VCaP (cell line): ENCODE measurements around the gene CTNNA2.

Experiments
- H3K27ac ChIP-seq: fragments of 450-650 bp; 2 replicates; pipeline ENCODE4 v1.5.1; 2017
- CTCF ChIP-seq: fragments of 450-650 bp; conservative IDR thresholded peaks from 2 replicates; pipeline ENCODE4 v1.5.1; 2017; ENCODE audit warnings: mild to moderate bottlenecking, moderate library complexity

CTNNA2 gene

DNA sequence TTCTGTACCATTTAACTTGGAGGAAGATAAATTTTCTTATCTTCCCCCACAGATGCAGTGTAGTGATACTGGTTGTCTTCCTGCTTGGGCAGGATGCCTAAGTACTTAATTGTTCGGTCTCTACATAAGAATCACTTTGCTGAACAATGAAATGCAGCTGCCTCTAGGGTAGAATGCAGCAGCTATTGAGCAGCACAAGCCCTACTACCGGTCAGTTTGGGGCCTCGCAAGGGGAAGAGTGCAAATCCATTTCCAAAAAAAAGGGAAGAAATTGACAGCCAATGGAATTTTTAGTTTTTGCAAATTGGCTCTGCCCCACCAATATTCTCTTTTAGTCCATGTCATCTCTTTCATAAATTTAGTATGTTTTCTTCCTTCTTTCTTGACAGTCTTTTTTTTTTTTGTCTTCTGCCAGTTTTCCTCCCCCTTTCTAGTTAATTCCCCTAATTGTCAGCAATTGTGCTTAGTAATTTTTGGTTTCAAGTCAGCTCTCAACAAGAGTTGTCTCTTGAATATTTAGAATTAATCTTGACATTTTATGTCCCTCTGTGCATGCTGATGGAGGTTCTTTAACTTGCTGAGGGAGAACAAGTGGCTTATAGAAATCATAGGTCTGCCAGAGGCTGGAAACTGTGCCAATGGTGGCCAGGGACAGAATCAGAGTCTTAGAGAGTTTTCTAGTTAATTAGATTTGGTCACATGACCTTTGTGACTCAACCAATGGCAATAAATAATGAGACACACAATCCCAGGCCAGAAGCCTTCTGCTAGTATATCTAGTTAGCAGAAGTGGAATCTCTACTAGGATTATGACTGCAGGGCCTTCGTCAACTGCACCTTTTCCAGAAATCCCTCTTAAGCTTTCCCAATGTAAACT lies 270.0 kb downstream of the CTNNA2 start:
- no peak overlapping the region for H3K27ac ChIP-seq
- no peak for TF ChIP-seq CTCF

DNA sequence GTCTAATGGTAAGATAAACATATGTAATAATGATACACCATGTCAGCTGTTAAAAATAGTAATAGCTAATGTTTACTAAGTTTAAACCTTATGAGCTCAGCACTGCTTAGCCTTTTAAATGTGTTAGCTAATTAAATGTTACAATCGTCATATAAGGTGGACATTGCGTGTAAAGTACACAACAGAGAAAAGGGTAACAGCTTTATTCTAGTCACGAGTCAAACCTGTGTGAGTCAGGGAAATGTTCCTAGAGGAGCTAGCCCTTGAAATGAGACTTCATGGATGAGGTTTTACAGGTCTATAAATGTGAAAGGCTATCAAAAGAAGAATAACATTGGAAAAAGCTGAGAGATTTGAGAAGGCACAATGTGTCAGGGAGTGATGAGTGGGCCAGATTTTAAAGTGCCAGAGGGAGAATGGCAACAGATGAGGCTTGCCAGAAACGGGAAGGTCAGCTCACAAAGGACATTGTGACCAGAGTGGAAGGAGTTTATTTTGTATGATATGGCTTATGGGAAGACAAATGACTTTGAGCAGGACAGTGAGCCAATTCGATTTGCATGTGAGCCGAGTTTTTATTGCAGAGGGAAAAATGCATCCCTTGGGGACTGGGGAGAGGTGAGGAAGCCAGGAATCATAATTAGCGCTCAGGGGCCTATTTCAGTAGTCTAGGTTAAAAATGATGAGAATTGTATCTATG lies 276.3 kb downstream of the CTNNA2 start:
- peak overlapping the region; percentile 49 for H3K27ac ChIP-seq
- no peak for TF ChIP-seq CTCF

DNA sequence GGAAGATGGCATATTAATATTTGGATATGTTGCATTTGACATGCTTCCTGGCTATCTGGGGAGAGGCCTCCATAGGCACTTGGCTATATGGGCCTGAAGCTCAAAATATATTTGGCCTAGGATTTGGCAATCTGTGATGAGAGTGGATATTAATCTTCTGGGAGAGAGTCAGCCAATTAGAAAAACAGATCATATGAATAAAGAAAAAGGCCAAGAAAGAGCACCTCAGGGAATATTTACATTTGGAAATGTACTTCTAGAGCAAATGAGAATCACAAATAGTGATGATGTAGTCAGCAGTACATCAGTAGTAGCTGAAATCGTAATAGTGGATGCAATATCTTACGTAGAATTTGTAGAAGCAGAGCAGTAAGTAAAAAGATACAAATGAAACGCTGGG lies 277.0 kb downstream of the CTNNA2 start:
- TF ChIP-seq CTCF, result no peak
- H3K27ac ChIP-seq, result peak overlapping the region; percentile 49

- H3K27ac ChIP-seq, result peak overlapping the region; percentile 60
- no peak for TF ChIP-seq CTCF
These were observed 279.2 kb downstream of the CTNNA2 start for GRCh38 chr2:79792090-79792489.

GRCh38 chr2:79793006-79793405 lies 280.2 kb downstream of the CTNNA2 start:
- no peak for TF ChIP-seq CTCF
- H3K27ac ChIP-seq, result peak overlapping the region; percentile 60

DNA sequence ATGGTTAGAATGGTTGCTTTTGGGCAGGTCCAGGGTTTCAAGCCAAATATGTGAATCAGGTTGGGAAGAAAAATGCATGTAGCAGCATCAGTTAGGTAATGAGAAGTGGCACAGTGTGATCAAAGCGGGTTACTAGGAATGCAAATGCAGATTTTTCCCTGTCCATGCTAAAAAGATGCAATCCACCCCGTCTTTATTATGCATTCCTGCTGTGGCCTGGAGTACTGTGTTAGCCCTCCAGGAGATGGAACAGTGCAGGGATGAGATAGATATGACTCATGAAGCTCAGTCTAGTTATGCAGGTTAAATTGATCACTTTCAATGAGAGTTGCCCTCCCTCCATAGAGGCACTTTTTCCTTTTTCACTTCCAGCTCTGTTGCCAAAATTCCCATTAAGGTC lies 283.8 kb downstream of the CTNNA2 start:
- no peak overlapping the region for H3K27ac ChIP-seq
- TF ChIP-seq CTCF, result no peak

GRCh38 chr2:79798776-79799175 lies 285.9 kb downstream of the CTNNA2 start:
- no peak overlapping the region for H3K27ac ChIP-seq
- TF ChIP-seq CTCF, result no peak
